ENCODE measurements around the gene NLGN3.
A peak's percentile ranks its signal among the peaks of the same experiment; 100 is the strongest.

Gene NLGN3

DNA sequence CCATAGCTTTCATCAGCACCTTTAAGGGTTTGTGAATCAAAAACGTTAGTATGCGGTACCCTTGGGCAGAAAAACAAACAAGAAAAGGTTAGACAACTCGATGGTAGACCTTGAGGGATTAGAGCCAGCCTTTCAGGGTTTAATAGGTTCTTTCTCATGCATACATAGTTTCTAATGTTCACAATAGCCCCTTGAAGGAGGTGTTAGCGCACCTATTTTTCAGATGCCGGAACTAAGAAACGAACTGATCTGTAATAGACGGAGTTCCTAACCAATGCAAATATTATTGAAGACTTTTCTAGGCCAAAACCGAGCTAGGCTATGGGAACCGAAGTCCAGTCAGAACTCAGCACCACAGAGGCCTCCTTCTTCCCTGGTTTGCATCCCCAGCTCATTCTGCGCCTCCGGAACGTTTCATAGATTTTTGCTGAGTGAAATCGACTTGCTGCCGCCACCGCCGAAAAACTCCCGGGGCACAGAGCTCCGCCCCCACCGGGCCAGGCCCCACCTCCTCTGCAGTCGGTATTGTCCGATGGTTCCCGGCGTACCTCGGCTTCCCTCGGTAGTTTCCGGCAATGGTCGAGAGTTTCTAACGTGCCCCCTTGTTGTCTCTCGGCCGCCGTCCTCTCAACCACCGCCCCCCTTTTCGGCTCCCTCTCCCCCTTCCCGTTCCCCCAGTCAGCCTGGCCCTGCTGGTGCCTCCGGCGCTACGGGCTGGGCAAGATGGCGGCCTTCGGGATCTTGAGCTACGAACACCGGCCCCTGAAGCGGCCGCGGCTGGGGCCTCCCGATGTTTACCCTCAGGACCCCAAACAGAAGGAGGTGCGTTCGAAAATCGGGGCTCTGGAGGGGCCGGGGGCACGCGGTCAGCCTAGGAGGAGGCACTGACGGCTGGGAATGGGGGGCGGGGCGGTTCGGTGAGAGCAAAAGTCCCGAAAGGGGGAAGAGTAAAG lies 26.3 kb upstream of the NLGN3 start, which contains the start of gene MED12:
MED12 (plus strand) TSS at position 565 of the 953 bp plus-strand sequence; CDS start at position 724, 159 bp downstream.
- DNase-seq (ENCODE audit: low read depth in 2 of 2), result peak; percentile 56 to 63

- DNase-seq (ENCODE audit: low read depth in 2 of 2), result no peak
Measured at GRCh38 chrX:71118985-71119535, 25.6 kb upstream of the NLGN3 start.

DNA sequence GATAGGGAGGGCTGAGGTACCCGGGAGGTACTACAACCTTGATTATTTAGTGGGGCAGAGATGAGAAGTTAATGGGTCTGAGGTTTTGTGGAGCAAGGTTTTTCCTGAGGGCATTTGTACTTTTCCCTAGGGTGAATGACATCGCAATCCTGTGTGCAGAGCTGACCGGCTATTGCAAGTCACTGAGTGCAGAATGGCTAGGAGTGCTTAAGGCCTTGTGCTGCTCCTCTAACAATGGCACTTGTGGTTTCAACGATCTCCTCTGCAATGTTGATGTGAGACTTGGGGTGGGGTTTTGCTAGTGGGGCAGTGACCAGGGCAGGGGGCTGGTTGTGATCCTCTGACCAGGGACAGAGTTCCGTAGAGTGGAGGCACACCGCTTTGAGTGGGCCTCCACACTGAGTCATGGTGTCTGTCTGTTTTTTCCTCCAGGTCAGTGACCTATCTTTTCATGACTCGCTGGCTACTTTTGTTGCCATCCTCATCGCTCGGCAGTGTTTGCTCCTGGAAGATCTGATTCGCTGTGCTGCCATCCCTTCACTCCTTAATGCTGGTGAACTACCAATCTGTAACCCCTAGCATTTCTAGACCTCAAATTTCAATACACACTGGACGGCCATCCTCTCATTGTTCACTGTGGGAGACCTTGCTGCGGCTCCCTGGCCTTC lies 16.3 kb upstream of the NLGN3 start:
- no peak for DNase-seq (ENCODE audit: low read depth in 2 of 2)

DNA sequence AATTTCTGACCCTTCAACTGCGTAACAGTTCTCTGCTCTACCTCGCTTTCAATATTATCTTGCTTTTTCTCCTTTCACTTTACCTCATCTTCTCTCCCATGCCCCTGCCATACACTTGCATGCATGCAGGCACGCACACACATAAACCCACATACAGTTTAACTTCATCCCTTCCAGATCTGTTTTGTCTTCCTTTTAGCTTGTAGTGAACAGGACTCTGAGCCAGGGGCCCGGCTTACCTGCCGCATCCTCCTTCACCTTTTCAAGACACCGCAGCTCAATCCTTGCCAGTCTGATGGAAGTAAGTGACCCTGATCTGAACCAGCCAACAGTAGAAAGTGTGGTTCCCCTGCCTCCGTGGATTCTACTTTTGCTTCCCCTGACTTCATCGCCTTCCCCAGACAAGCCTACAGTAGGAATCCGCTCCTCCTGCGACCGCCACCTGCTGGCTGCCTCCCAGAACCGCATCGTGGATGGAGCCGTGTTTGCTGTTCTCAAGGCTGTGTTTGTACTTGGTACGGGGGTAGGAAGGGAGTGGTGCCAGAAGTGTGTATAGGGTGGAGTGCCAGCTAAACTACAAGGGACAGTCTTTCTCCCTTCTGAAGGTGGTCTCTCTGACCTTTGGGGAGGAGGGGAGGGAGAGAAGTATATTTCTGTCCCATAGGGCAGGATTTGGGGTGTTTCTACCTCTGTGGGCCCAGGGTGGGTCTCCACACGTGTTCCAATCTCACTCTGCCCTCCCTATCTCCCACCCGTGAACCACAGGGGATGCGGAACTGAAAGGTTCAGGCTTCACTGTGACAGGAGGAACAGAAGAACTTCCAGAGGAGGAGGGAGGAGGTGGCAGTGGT lies 15.5 kb upstream of the NLGN3 start:
- peak; percentile 54 to 57 for DNase-seq (ENCODE audit: low read depth in 2 of 2)

GRCh38 chrX:71131510-71131909 lies 13.1 kb upstream of the NLGN3 start:
- no peak for DNase-seq (ENCODE audit: low read depth in 2 of 2)

- no peak for DNase-seq (ENCODE audit: low read depth in 2 of 2)
Measured at GRCh38 chrX:71140440-71140839, 4.2 kb upstream of the NLGN3 start.

DNA sequence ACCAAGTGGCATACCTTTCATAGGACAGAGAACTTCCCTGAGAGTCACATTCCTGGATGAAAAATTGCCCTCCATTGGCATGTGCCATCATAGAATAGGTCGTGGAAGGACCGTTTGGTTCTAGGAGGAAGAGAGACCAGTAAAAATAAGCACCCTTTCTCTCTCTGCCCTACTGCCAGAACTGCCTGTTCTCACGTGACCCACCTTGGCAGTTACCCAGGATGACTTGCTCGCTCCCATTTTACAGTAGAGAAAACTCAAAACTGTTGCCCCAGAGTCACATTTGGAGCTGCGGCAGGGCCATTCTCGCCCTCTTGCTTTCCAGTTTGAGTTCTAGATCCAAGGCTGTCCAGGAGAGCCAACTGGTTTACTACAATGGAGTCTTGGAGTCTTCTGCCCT lies 1.1 kb upstream of the NLGN3 start:
- DNase-seq (ENCODE audit: low read depth in 2 of 2), result no peak

- no peak for DNase-seq (ENCODE audit: low read depth in 2 of 2)
Measured at GRCh38 chrX:71147496-71148277, 3.0 kb downstream of the NLGN3 start.

DNA sequence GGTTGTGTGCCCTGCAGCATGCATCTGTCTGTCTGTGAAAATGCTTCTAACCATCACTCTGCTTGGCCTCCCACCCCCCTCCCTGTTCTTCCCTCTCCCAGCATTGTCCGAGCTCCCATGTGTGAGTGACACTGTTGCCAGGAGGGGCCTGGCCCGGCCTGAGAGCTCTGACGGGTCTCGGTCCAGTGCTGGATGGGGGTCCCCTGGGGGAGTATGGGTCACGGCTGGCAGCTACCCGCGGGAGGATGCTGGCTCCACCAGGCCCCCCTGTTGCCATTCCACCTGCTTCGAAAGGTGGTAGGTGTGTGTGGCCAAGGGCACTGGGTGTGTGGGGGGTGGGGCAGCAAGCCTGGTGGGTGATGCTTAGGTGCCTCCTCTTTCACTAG lies 3.6 kb downstream of the NLGN3 start:
- no peak for DNase-seq (ENCODE audit: low read depth in 2 of 2)

- no peak for DNase-seq (ENCODE audit: low read depth in 2 of 2)
Measured at GRCh38 chrX:71151366-71151765, 6.7 kb downstream of the NLGN3 start.

- no peak for DNase-seq (ENCODE audit: low read depth in 2 of 2)
Measured at GRCh38 chrX:71154196-71154595, 9.6 kb downstream of the NLGN3 start.

GRCh38 chrX:71154641-71155040 lies 10.0 kb downstream of the NLGN3 start:
- DNase-seq (ENCODE audit: low read depth in 2 of 2), result no peak

- DNase-seq (ENCODE audit: low read depth in 2 of 2), result no peak
Measured at GRCh38 chrX:71158603-71159002, 14.0 kb downstream of the NLGN3 start.

GRCh38 chrX:71159335-71159734 lies 14.7 kb downstream of the NLGN3 start:
- no peak for DNase-seq (ENCODE audit: low read depth in 2 of 2)

GRCh38 chrX:71160475-71160874 lies 15.8 kb downstream of the NLGN3 start:
- no peak for DNase-seq (ENCODE audit: low read depth in 2 of 2)

DNA sequence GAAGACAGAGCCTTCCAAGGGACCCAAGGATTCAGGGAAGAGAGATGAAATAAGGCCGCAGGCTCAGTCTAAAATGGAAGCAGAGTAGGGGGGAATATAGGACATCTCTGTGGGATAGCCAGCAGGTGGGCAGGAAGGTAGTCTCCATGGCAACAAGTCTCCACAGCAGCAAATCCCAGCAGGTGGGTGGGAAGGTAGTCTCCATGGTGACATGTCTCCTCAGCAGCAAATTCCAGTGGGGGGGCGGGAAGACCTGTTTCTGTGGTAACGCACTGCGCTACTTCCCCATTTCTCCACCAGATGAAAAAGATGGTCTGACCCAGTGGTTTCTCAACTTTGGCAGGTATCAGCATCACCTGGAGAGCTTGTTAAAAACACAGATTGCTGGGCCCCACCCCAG lies 18.3 kb downstream of the NLGN3 start:
- DNase-seq (ENCODE audit: low read depth in 2 of 2), result no peak

- no peak for DNase-seq (ENCODE audit: low read depth in 2 of 2)
Measured at GRCh38 chrX:71164071-71164470, 19.4 kb downstream of the NLGN3 start.

- no peak for DNase-seq (ENCODE audit: low read depth in 2 of 2)
Measured at GRCh38 chrX:71166461-71166860, 21.8 kb downstream of the NLGN3 start.

DNA sequence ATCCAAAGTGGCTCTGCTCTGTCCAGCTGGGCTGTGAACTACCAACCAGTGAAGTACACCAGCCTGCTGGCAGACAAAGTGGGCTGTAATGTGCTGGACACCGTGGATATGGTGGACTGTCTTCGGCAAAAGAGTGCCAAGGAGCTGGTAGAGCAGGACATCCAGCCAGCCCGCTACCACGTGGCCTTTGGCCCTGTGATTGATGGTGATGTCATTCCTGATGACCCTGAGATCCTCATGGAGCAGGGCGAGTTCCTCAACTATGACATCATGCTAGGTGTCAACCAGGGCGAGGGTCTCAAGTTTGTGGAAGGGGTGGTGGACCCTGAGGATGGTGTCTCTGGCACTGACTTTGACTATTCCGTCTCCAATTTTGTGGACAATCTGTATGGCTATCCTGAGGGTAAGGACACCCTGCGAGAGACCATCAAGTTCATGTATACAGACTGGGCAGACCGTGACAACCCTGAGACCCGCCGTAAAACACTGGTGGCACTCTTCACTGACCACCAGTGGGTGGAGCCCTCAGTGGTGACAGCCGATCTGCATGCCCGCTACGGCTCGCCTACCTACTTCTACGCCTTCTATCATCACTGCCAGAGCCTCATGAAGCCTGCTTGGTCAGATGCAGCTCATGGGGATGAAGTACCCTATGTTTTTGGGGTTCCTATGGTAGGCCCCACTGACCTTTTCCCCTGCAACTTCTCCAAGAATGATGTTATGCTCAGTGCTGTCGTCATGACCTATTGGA lies 22.6 kb downstream of the NLGN3 start:
- DNase-seq (ENCODE audit: low read depth in 2 of 2), result no peak

DNA sequence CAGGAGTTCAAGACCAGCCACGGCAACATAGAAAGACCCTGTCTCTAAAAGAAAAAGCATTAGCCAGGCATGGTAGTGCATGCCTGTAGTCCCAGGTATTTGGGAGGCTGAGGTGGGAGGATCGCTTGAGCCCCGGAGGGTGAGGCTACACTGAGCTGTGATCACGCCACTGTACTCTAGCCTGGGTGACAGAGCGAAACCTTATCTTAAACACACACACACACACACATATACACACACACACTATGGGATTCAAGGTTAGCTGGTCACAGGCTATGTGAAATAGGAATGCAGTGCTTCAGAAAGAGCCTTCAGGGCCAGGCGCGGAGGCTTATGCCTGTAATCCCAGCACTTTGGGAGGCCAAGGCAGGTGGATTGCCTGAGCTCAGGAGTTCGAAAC lies 23.5 kb downstream of the NLGN3 start:
- no peak for DNase-seq (ENCODE audit: low read depth in 2 of 2)
